GM12865 (cell line): ENCODE data around the gene RIPOR3.

Experiments
- DNase-seq: peaks from one replicate; pipeline ENCODE4 v3.0.0; 2010; ENCODE audit warnings: low read depth
- H3K4me3 ChIP-seq: 2 replicates; pipeline ENCODE4 v1.5.1; 2011; ENCODE audit warnings: mild to moderate bottlenecking, low read depth, low read length, control low read depth
- TF ChIP-seq, protein P1 (sequence below): IDR thresholded peaks from 2 replicates; pipeline ENCODE4 v1.5.1; 2011; ENCODE audit warnings: low read length, control low read depth, low read depth, inconsistent platforms; ENCODE audit not compliant: insufficient read depth; ENCODE audit errors: missing control alignments

Gene RIPOR3

DNA sequence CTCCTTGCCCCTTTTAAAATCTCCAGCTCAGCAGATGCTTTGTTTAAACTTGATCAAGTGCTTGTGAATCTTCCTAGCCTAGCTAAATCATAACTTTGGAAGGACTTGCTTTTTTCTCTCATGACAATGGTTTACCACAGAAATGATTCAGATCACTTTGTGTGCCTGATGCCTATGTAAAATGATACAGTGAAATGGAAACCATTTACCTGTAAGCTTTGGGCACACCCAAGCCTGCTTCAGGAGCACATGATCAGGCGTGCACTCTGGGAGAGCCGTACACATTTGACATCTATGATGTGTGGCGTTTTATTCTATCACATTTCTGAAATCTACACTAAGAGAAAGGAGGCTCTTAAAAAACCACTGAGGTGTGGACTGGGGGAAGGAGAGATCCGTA, 140.1 kb downstream of the RIPOR3 start:
- no peak for DNase-seq
- TF ChIP-seq, protein P1, sequence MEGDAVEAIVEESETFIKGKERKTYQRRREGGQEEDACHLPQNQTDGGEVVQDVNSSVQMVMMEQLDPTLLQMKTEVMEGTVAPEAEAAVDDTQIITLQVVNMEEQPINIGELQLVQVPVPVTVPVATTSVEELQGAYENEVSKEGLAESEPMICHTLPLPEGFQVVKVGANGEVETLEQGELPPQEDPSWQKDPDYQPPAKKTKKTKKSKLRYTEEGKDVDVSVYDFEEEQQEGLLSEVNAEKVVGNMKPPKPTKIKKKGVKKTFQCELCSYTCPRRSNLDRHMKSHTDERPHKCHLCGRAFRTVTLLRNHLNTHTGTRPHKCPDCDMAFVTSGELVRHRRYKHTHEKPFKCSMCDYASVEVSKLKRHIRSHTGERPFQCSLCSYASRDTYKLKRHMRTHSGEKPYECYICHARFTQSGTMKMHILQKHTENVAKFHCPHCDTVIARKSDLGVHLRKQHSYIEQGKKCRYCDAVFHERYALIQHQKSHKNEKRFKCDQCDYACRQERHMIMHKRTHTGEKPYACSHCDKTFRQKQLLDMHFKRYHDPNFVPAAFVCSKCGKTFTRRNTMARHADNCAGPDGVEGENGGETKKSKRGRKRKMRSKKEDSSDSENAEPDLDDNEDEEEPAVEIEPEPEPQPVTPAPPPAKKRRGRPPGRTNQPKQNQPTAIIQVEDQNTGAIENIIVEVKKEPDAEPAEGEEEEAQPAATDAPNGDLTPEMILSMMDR: no peak
- H3K4me3 ChIP-seq: no peak overlapping the region

DNA sequence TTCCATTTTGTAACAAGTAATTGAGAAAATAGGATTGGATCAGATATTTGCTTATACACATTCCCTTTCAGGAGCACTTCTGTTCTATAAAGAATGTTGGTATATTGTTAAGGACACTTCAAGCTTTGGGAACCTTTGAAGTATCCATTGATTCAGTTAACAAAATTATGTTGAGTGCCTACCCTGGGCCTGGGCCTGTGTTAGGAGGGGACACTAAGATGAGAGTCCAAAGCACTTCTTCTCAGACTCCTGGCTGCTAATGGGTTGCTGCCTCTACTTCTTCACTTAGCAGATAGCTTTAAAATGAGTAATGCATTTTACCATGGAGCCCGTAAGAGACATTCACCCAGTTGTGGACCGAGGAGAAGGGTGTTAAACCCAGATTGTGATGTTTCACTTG, 140.8 kb downstream of the RIPOR3 start:
- H3K4me3 ChIP-seq: no peak overlapping the region
- TF ChIP-seq, protein P1: no peak

DNA sequence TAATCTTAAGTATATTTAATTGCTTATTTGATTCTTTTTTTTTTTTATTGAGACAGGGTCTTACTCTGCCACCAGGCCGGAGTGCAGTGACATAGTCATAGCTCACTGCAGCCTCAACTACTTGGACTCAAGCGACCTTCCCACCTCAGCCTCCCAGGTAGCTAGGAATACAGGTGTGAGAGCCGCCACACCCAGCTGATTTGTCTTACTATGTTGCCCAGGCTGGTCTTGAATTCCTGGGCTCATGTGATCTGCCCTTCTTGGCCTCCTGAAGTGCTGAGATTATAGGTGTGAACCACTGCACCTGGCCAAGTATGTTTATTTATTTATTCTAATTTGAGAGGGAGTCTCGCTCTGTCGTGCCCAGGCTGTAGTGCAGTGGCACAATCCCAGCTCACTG, 142.9 kb downstream of the RIPOR3 start:
- no peak for DNase-seq
- H3K4me3 ChIP-seq: no peak overlapping the region
- TF ChIP-seq, protein P1: no peak

More for the DNA sequence above, 140.8 kb downstream of the RIPOR3 start:
- no peak for DNase-seq

DNA sequence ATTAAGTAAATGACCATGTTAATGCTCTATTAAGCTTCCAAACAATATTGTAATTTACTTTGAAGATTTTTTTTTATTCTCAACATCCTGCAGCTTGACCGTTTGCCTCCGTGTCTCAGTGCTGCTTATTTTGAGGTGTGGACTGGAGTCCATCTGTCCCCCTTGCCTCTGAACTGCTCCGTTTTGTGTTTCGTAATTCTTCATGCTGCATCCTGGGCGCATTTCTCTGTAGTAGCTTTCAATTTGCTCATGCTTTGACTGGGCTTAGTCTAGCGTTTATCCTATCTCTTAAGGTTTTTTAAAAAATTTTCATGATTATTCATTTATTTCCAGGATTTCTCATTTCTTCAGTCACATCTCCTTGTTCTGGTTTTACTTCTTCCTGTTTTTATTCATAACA, 143.4 kb downstream of the RIPOR3 start:
- TF ChIP-seq, protein P1: no peak
- DNase-seq: no peak

DNA sequence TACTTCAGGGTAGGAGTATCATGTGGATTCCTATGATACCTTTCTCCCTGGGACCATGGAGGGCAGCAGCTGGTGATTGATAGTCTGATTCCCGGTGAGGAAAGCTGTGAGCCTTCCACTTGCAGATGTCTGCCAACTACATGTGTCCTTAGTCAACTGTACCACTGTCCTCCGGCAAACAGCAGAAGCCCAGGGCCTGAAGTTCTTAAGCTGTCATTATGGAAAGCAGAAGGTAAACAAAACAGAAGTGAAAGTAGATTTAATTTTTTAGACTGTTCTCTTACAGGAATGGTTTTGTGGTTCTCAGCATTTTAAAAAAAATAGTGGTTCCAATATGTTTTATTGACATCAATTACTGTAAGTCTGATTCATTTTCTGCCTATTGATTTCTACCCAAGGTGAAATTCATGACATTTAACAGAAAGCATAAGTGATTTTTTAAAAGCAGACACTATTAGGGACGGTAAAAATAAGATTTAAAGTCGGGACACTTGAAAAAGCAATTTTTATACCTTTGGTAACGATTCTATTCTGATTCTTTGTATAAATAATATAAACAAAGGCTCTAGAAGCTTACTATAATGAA, 144.5 kb downstream of the RIPOR3 start:
- H3K4me3 ChIP-seq: peak overlapping the region; percentile 42
- TF ChIP-seq, protein P1: no peak
- DNase-seq: peak; percentile 62

More for the DNA sequence above, 143.4 kb downstream of the RIPOR3 start:
- H3K4me3 ChIP-seq: no peak overlapping the region

DNA sequence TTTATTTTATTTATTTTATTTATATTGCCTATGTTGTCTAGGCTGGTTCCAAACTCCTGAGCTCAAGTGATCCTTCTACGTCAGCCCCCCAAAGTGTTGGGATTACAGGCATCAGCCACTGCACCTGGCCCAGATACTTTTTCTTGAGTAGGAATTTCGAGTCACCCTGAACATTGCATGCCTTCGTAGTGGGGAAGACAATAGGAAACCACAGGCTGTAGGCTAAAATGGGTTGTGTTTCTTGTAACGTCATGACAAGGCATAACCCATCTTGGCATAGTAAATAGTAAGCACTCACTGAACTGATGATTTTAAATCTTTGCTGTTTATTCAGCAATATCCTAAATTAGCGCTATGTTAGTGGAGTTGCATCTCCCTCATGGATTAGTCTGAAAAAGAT, 146.2 kb downstream of the RIPOR3 start:
- no peak for DNase-seq
- TF ChIP-seq, protein P1: no peak
- H3K4me3 ChIP-seq: no peak overlapping the region

DNA sequence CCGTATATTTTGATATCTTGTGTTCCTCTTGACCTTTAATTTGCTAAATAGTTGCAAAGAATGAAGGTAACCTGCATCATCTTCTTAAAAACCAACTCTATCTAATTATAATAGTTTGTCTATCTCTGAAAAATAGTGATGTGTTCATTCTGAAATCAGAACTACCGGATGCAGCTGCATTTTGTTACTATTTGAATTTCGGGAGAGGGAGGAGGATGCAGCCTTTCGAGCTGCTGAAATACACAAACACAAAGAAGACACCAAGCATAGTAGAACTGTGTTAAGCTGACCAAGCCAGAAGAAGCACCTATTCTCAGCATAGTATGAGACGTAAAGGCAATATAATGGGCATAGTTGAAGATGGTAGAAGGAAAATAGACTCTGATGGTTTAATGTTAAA, 148.0 kb downstream of the RIPOR3 start:
- H3K4me3 ChIP-seq: no peak overlapping the region
- TF ChIP-seq, protein P1: no peak
- DNase-seq: peak; percentile 56
